GM18858 (cell line): Measurements from ENCODE around the gene STIP1.

Experiments
- ATAC-seq: cut with Tn5 transposase; IDR thresholded peaks from one replicate; pipeline ENCODE4 v1.9.1; 2021; ENCODE audit not compliant: unreplicated experiment

STIP1 gene

DNA sequence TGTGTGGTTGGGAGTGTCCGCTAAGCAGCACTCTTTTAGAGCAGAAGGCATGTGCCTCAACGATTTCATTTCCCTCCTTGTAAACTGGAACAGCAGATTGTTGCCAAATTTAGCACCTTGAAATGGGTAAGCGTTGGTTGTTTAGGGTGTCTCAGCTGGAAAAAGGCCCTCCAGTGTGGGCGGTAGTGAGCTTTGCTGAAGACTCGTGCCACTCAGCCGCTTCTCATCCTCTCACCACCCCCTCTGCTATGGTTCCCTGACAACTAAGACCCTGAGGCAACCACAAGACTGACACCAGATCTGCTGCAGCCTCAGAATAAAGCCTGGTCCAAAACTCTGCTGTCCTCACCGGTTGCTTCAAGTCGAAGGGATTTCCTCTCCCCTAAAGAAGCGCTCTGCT lies 10.7 kb downstream of the STIP1 start:
- no peak for ATAC-seq

DNA sequence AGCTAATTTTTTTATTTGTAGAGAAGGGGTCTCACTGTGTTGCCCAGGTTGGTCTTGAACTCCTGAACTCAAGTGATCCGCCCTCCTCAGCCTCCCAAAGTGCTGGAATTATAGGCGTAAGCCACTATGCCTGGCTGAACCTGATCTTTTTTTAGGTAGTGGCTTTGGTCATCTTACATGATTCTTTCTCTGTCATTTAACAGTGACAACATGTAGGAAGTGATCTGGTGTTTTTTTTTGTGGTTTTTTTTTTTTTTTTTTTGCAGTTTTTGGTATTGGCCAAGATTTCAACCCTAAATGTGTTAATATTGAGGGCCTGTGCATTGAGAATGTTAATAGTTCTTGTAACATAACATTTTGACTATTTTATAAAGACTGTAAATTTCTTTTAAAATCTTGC lies 12.5 kb downstream of the STIP1 start:
- no peak for ATAC-seq

DNA sequence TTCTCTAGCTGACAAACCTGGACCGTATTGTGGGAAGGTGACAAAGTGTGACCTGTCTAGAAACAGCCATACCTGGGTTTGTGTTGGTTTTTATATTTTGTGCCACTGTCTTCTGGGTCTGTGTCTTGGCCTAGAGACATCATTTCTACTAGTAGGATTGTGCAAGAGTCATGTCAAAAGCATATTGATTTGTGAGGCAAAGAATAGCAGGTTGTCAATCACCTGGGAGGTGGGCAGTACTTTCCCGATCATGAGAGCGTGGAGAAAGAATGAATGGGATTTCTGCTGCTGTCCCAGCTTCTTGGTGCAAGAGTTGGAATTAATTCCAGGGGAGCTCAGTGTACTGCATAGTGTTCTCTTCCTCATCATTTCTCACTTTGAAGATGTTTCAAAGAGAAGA lies 15.6 kb downstream of the STIP1 start:
- ATAC-seq, result no peak

- ATAC-seq, result no peak
Observed at GRCh38 chr11:64202992-64203391, 17.0 kb downstream of the STIP1 start.

GRCh38 chr11:64203421-64204079 lies 17.6 kb downstream of the STIP1 start:
- no peak for ATAC-seq

DNA sequence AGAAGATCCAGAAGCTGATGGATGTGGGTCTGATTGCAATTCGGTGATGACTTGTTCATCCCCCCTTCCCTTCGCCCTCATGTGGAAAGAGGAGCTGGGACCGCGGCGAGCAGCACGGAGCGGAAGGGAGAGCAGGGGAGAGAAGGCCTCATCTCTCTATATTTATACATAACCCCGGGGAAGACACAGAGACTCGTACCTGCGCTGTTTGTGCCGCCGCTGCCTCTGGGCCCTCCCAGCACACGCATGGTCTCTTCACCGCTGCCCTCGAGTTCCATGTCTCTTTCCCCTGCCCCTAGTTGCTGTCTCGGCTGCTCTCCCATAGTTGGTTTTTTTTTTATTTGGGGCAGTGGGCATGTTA lies 18.1 kb downstream of the STIP1 start:
- no peak for ATAC-seq

- ATAC-seq, result no peak
Observed at GRCh38 chr11:64204464-64204989, 18.6 kb downstream of the STIP1 start.

DNA sequence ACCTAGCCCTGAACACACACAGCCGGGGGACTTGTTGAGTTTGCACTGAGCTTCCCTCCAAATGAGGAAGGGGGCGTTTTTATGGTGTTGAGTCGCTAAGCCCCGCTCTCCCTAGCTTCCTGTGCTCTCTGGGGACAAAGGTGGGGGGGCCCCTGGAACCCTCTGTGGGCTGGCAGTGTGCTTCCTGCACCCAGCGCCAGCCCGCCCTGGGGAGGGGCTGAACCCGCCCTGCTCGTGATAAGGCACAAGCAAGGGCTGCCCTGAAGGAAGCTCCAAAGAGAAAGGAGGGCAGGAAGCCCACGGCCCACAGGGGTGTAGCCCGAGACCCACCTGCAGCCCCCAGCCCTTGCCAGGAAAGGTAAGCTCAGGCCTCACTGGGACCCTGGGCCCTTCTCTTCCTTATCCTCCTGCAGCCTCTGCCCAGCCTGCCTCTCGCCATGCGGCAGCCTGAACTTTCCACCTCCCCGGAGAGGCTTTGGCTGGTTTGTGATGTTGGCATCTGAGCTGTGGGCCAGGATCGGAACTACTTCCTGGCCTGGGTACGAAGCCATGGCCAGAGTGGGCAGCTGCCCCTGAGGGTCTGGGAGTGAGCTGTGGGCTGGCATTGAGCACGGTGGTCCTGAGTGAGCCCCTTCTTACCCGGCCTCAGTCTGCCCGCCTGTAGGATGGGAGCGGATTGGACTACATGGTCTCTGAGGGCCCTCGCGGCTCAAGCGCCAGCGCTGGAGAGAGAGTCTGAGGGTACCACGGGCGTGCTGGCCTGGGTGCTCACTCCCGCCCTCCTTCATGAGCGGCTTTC lies 20.7 kb downstream of the STIP1 start, which contains the start of gene FERMT3:
FERMT3 (plus strand) TSS at position 265 of the 799 bp plus-strand sequence. CDS start 644 bp downstream, outside the sequence.
- no peak for ATAC-seq

DNA sequence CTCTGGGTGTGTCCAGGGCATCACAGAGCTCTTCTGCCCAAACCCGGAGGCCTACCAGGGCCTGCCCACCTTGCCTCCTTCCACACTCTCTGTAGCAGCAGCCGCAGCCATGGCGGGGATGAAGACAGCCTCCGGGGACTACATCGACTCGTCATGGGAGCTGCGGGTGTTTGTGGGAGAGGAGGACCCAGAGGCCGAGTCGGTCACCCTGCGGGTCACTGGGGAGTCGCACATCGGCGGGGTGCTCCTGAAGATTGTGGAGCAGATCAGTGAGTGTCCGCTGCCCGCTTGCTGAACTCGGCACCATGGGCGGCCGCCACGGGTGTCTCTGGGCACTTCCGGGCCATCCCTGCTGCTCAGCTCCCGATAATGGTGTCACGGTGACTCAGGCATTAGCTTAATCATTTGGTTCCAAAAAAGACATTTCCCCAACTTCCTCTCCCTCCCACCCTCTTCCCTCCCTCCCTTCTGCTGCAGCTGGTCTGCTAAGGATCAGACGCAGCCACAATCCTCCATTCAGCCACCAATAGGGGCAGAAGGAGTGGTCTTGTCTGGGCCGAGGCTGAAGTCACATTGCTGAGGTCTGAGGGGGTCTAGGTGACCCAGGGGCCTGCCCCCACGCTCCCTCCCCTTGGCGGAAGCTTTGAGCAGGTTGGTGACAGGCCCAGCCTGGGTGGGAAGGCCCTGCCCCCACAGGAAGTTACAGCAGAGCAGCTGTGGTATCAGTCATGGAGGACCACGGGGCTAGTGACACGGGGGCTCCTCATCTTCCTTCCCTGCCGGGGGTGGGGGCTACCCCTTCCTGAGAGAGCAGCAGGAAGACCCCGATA lies 21.5 kb downstream of the STIP1 start:
- ATAC-seq, result peak; percentile 38

DNA sequence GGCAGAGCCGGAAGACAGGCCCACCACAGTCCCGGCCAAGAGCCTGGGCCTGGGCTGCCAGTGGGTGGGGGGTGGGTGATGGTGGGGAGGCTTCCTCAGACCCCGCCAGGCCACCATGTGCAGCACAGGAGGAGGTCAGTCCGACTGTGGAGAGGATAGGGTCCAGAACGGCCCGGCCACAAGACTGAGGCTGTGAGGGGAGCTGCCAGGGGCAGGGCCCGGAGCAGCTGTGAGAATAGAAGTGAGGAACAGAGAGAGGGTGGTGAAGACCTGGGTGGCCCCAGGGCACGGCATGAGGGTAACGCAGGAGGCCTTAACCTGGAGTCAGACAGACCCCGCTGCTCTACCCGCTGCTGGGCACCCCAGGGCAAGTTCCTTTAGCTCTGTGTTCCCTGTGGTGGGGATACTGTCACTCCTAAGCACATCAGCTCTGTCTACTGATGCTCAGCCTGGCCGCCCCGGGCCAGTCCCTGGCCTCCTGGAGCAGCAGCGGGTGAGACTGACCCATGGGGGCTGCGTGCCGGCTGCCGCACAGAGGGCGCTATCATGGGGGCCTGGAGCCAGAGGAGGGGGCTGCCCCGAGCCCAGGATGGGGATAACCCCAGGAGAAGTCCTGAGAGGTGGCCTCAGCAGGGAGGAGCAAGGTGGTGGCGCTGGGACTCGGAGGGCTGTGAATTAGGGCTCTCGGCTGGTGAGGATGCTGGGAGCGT lies 22.3 kb downstream of the STIP1 start:
- no peak for ATAC-seq

DNA sequence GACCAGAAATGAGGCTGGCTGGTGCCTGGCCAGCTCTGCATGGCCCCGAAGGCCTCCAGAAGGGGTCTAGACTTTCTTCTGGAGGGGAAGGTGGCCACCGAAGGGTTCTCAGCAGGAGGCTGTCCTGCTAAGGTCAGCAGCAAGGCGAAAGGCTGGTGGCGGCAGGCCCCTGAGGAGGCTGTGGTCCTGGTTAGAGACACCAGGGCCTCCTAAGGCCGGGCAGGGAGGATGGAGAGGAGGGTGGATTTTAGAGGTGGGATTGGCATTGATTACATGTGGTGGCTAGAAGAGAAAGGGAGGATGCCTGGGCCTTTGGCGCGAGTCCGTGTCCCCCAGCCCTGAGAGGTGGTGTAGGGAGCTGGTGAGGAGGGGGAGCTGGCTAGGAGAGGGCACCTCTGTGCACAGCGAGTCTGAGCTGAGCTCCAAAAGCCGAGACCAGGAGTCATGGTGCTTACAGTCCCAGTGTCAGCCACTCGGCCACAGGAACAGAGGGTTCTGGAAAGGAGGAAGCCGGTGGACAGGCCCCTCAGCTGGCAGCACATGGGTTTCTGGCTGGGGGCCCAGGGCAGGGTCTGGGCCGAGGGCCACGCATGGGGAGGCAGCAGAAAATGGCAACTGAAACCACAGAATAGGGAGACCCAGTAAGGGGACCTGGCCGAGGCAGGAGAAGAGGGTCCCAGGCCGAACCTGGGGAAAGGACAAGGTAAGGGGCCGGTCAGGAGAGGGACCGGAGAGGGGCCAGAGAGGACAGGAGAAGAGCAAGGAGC lies 23.0 kb downstream of the STIP1 start:
- no peak for ATAC-seq

DNA sequence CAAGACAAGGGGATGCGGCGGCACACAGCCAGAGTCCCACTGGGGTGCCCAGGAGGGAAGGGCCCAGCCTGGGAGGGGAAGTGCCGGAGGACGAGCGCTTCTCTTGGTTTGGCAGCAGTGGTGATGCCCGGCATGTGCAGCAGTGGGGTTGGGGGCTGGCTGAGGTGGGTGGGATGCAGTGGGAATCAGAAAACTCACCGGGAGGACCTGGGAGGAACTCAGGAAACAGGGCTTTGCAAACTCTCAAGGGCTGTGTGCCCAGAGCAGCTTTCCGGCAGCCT lies 23.5 kb downstream of the STIP1 start:
- no peak for ATAC-seq

DNA sequence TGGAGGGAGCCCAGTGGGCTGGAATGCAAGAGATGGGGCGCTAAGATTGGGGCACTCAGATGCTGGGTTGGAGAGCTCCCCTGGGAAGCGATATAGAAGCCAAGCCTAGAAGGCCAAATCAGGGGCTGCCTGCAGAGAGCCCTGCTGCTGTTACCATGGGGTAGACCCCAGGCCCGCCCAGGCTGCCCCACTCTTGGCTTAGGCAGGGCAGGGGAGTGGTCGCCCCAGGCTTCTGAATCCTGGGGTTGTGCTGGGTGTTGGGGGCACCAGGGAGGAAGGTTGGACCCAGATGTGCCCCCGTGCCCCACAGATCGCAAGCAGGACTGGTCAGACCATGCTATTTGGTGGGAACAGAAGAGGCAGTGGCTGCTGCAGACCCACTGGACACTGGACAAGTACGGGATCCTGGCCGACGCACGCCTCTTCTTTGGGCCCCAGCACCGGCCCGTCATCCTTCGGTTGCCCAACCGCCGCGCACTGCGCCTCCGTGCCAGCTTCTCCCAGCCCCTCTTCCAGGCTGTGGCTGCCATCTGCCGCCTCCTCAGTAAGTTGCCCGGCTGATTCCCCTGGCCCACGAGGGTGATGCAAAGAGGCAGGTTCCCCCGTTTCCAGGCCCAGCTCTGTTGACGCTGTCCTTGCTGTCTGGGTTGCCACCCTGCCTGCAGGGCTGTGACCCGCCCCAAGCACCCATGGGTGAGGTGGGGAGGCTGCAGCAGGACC lies 24.5 kb downstream of the STIP1 start:
- ATAC-seq, result no peak

GRCh38 chr11:64211181-64211872 lies 25.4 kb downstream of the STIP1 start:
- no peak for ATAC-seq

- ATAC-seq, result no peak
Observed at GRCh38 chr11:64216879-64217278, 30.9 kb downstream of the STIP1 start.

DNA sequence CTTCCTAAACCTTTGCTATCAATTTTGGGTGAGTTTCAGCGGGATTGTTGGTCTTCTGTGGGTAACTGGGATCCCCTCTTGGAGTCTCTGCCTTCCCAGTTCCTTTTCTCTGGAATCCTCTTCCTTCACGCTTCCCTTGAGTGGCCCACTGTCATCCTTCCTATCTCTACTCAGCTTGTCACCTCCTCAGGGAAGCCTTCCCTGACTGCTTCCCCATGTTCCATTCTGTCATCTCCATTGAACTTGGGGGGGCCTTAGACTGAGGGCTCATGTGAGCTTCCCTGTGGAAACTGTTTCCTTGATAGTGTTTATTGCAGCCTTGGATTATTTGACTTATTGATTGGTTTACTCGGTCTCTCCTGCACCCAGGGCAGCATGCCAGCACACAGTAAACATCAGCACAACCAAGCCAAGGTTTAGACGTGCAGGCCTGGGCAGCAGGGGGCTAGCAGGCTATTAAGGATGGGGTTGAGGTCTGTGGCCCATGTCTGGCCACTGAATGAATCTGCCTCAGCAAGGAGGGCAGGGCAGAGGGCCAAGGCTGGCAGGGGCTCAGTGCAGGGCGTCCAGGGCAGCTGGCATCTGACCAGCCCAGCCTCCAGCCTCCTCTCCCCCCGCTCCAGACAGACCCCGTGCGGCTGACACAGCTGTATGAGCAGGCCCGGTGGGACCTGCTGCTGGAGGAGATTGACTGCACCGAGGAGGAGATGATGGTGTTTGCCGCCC lies 32.8 kb downstream of the STIP1 start:
- ATAC-seq, result no peak

- no peak for ATAC-seq
Observed at GRCh38 chr11:64219354-64219684, 33.3 kb downstream of the STIP1 start.

- no peak for ATAC-seq
Observed at GRCh38 chr11:64219755-64220154, 33.8 kb downstream of the STIP1 start.

GRCh38 chr11:64220271-64220670 lies 34.3 kb downstream of the STIP1 start:
- no peak for ATAC-seq
